Stimulated activated CD8-positive, alpha-beta memory T cell treated with anti-CD3 and anti-CD28 coated beads, Interleukin-7, amount 100 ng/mL, for 1 hour (primary cell): ENCODE measurements around the gene PXDN.
"Not testable (repeated sequence)": the region's sequence is repeated elsewhere in the genome, so short reads cannot be mapped to it uniquely, and the experiment has no call there.

ENCODE experiments used
- DNase-seq, 2 donors: peaks; one replicate each; pipeline ENCODE4 v3.0.0-alpha.2; 2020; ENCODE audit warnings: low read depth in 2 of 2

Gene PXDN

GRCh38 chr2:1705557-1706076 lies 38.7 kb downstream of the PXDN start:
- DNase-seq: no peak

- DNase-seq: no peak
These were observed 39.4 kb downstream of the PXDN start for GRCh38 chr2:1704631-1705556.

- DNase-seq: no peak
These were observed 42.1 kb downstream of the PXDN start for GRCh38 chr2:1702186-1702565.

GRCh38 chr2:1701556-1702185 lies 42.6 kb downstream of the PXDN start:
- no peak for DNase-seq

GRCh38 chr2:1701020-1701419 lies 43.3 kb downstream of the PXDN start:
- no peak for DNase-seq

- not testable (repeated sequence) for DNase-seq
These were observed 43.9 kb downstream of the PXDN start for GRCh38 chr2:1700427-1700826.

- DNase-seq: no peak
These were observed 45.9 kb downstream of the PXDN start for GRCh38 chr2:1698188-1698945.

- no peak for DNase-seq
These were observed 46.7 kb downstream of the PXDN start for GRCh38 chr2:1697601-1698000.

GRCh38 chr2:1696472-1696871 lies 47.8 kb downstream of the PXDN start:
- no peak for DNase-seq

- no peak for DNase-seq
These were observed 49.7 kb downstream of the PXDN start for GRCh38 chr2:1694371-1695271.

GRCh38 chr2:1693723-1694122 lies 50.6 kb downstream of the PXDN start:
- no peak for DNase-seq

- DNase-seq: no peak
These were observed 52.0 kb downstream of the PXDN start for GRCh38 chr2:1692342-1692741.

GRCh38 chr2:1691366-1691765 lies 52.9 kb downstream of the PXDN start:
- no peak for DNase-seq

- no peak for DNase-seq
These were observed 54.1 kb downstream of the PXDN start for GRCh38 chr2:1690056-1690775.

GRCh38 chr2:1688859-1689258 lies 55.5 kb downstream of the PXDN start:
- no peak for DNase-seq

- no peak for DNase-seq
These were observed 56.2 kb downstream of the PXDN start for GRCh38 chr2:1688161-1688560.

GRCh38 chr2:1687254-1687653 lies 57.1 kb downstream of the PXDN start:
- no peak for DNase-seq

GRCh38 chr2:1686784-1687105 lies 57.6 kb downstream of the PXDN start:
- DNase-seq: no peak

- DNase-seq: no peak
These were observed 58.1 kb downstream of the PXDN start for GRCh38 chr2:1685957-1686783.
